G401 (cell line): Measurements from ENCODE around the gene SLC22A3. TPM values are rescaled to one million over a fixed set of nuclear protein-coding genes. Genes with fewer than 3 reads are reported as not detected.

Experiments
- DNase-seq: peaks from one replicate; pipeline ENCODE4 v3.0.0-alpha.2; 2015; ENCODE audit warnings: low spot score
- in situ Hi-C: cut with HindIII; loops from 2 replicates; pipeline ENCODE4 v1.10.0; 2016; ENCODE audit warnings: low sequenced_read_pairs, mixed read lengths
- total RNA-seq: library from RNA; depleted of rRNA; stranded (reverse); fragments of >200 nt; shearing (Covaris generic); gene quantifications from 2 replicates; pipeline ENCODE4 v1.2.3, GENCODE V29; 2014

Gene SLC22A3
- total RNA-seq, 1 experiment from 2014 or later, result not detected

- DNase-seq, result no peak
- in situ Hi-C loops, result no loop called here
These were observed 16.4 kb upstream of the SLC22A3 start for GRCh38 chr6:160331753-160332152.

- in situ Hi-C loops, result no loop called here
- no peak for DNase-seq
These were observed 15.1 kb upstream of the SLC22A3 start for GRCh38 chr6:160333101-160333500.

- in situ Hi-C loops, result no loop called here
These were observed 14.3 kb upstream of the SLC22A3 start for GRCh38 chr6:160333841-160334240.

GRCh38 chr6:160336200-160336599 is 12.0 kb upstream of the SLC22A3 start:
- DNase-seq, result no peak
- in situ Hi-C loops, result no loop called here

More at GRCh38 chr6:160333841-160334240, 14.3 kb upstream of the SLC22A3 start:
- no peak for DNase-seq

GRCh38 chr6:160337301-160337700 is 10.9 kb upstream of the SLC22A3 start:
- in situ Hi-C loops, result no loop called here
- DNase-seq, result no peak

- in situ Hi-C loops, result no loop called here
- DNase-seq, result no peak
These were observed 10.2 kb upstream of the SLC22A3 start for GRCh38 chr6:160337991-160338390.

GRCh38 chr6:160343144-160343543 is 5.0 kb upstream of the SLC22A3 start:
- no peak for DNase-seq
- in situ Hi-C loops, result no loop called here

GRCh38 chr6:160344271-160344670 is 3.9 kb upstream of the SLC22A3 start:
- in situ Hi-C loops, result no loop called here
- no peak for DNase-seq

- in situ Hi-C loops, result no loop called here
These were observed 637 bp upstream of the SLC22A3 start for GRCh38 chr6:160347259-160348222.

GRCh38 chr6:160349020-160349441 is 853 bp downstream of the SLC22A3 start:
- in situ Hi-C loops, result no loop called here
- no peak for DNase-seq

More at GRCh38 chr6:160347259-160348222, 637 bp upstream of the SLC22A3 start:
- no peak for DNase-seq

GRCh38 chr6:160349814-160350350 is 1.7 kb downstream of the SLC22A3 start:
- in situ Hi-C loops, result no loop called here
- DNase-seq, result no peak

- no peak for DNase-seq
These were observed 5.8 kb downstream of the SLC22A3 start for GRCh38 chr6:160353950-160354496.

GRCh38 chr6:160355001-160355400 is 6.8 kb downstream of the SLC22A3 start:
- in situ Hi-C loops, result no loop called here
- no peak for DNase-seq

More at GRCh38 chr6:160353950-160354496, 5.8 kb downstream of the SLC22A3 start:
- in situ Hi-C loops, result no loop called here

GRCh38 chr6:160356074-160356744 is 8.0 kb downstream of the SLC22A3 start:
- in situ Hi-C loops, result no loop called here
- no peak for DNase-seq

- no peak for DNase-seq
- in situ Hi-C loops, result no loop called here
These were observed 8.9 kb downstream of the SLC22A3 start for GRCh38 chr6:160357088-160357487.

GRCh38 chr6:160358225-160359119 is 10.3 kb downstream of the SLC22A3 start:
- in situ Hi-C loops, result no loop called here
- DNase-seq, result no peak

- in situ Hi-C loops, result no loop called here
- no peak for DNase-seq
These were observed 12.8 kb downstream of the SLC22A3 start for GRCh38 chr6:160360955-160361354.

GRCh38 chr6:160362556-160362955 is 14.4 kb downstream of the SLC22A3 start:
- in situ Hi-C loops, result no loop called here

More at GRCh38 chr6:160362556-160362955, 14.4 kb downstream of the SLC22A3 start:
- DNase-seq, result no peak
